Breast epithelium (tissue), 4 donors: ENCODE data around the gene ISY1. TPM values are rescaled to one million over a fixed set of nuclear protein-coding genes. Genes with fewer than 3 reads are reported as not detected.
A peak's percentile ranks its signal among the peaks of the same experiment; 100 is the strongest.

Experiments
- DNase-seq, 2 donors: peaks; one replicate each; pipeline ENCODE4 v3.0.0-alpha.2; 2019; ENCODE audit warnings: low spot score in 2 of 2
- H3K27ac ChIP-seq, 2 donors: fragments of 200-600 bp; sonication (generic) in 1 of 2; one replicate each; pipeline ENCODE4 v1.5.1; 2016 to 2019; ENCODE audit warnings: mild to moderate bottlenecking in 1 of 2
- H3K27me3 ChIP-seq, 2 donors: fragments of 200-600 bp; sonication (generic) in 1 of 2; one replicate each; pipeline versions ENCODE4 v1.5.1 to v1.6.0; 2017 to 2019; ENCODE audit warnings: control low read depth in 1 of 2, mild to moderate bottlenecking in 1 of 2
- H3K36me3 ChIP-seq: fragments of 200-600 bp; one replicate; pipeline ENCODE4 v1.5.1; 2019
- H3K4me1 ChIP-seq, 2 donors: fragments of 200-600 bp; sonication (generic); one replicate each; pipeline ENCODE4 v1.5.1; 2016 to 2019; ENCODE audit warnings: control low read depth in 1 of 2
- H3K4me3 ChIP-seq, 3 donors: fragments of 200-600 bp; sonication (generic); 1 replicate in 2 of 3; 2 replicates in 1 of 3; pipeline ENCODE4 v1.5.1; 2016 to 2019; ENCODE audit warnings: mild to moderate bottlenecking in 3 of 3, moderate library complexity in 2 of 3
- H3K9me3 ChIP-seq, 2 donors: fragments of 200-600 bp; sonication (generic) in 1 of 2; one replicate each; pipeline ENCODE4 v1.5.1; 2016 to 2019; ENCODE audit warnings: control low read depth in 1 of 2
- CTCF ChIP-seq, 3 donors: fragments of 450-650 bp; IDR thresholded peaks; one replicate each; pipeline ENCODE4 v1.5.1; 2016 to 2017; ENCODE audit warnings: antibody characterized with exemption in 3 of 3, mild to moderate bottlenecking in 3 of 3, moderate library complexity in 3 of 3
- POLR2A ChIP-seq: fragments of 450-650 bp; IDR thresholded peaks from one replicate; pipeline ENCODE4 v1.6.1; 2016; ENCODE audit warnings: antibody characterized with exemption, mild to moderate bottlenecking, moderate library complexity
- POLR2AphosphoS5 ChIP-seq, 3 donors: sonication (generic); formaldehyde crosslinking; IDR thresholded peaks; one replicate each; pipeline ENCODE4 v1.6.1; 2017; ENCODE audit warnings: antibody characterized with exemption in 3 of 3
- intact Hi-C: fragments of 100-400 bp; cut with DNase I; formaldehyde crosslinking; loops from one replicate; pipeline ENCODE4 v1.15.1; 2023; ENCODE audit warnings: low total_unique reads
- total RNA-seq, 3 donors: library from RNA; depleted of rRNA; stranded (reverse); fragments of >200 nt; gene quantifications; one replicate each; pipeline ENCODE4 v1.1.0, GENCODE V29; 2016

The ISY1 gene
- total RNA-seq, 3 donors from 2014 or later: 21.4 to 27.9 (median 21.7) TPM

GRCh38 chr3:129107793-129108192 lies 53.1 kb downstream of the ISY1 start:
- Histone ChIP-seq H3K4me1 (peaks cover 0 to 9% of the 10 kb centered on the region in 2 donors), H3K36me3 (no peaks in the 10 kb centered on the region), H3K9me3 (no peaks in the 10 kb centered on the region), H3K27ac (no peak overlapping the region), H3K4me3 (no peak overlapping the region), H3K27me3 (no peaks in the 10 kb centered on the region)
- no peak for DNase-seq
- intact Hi-C loops: no loop called here
- TF ChIP-seq POLR2AphosphoS5 (IDR thresholded peaks at IDR 0.05) (no peak), POLR2A (no peak), CTCF (IDR thresholded peaks at IDR 0.05) (no peak)

GRCh38 chr3:129106866-129107565 lies 53.8 kb downstream of the ISY1 start:
- H3K27me3 ChIP-seq: no peaks in the 10 kb centered on the region
- no peaks in the 10 kb centered on the region for H3K9me3 ChIP-seq
- no peak overlapping the region for H3K4me3 ChIP-seq
- intact Hi-C loops: no loop called here
- peaks cover 0 to 9% of the 10 kb centered on the region in 2 donors for H3K4me1 ChIP-seq
- H3K27ac ChIP-seq: peak overlapping the region in 1 of 2 donors; percentile 3
- H3K36me3 ChIP-seq: no peaks in the 10 kb centered on the region
- no peak for TF ChIP-seq CTCF (IDR thresholded peaks at IDR 0.05)
- TF ChIP-seq POLR2AphosphoS5 (IDR thresholded peaks at IDR 0.05): no peak
- no peak for TF ChIP-seq POLR2A
- DNase-seq: peak in 1 of 2 donors; percentile 68

- no peaks in the 10 kb centered on the region for H3K9me3 ChIP-seq
- intact Hi-C loops: no loop called here
- no peaks in the 10 kb centered on the region for H3K36me3 ChIP-seq
- H3K4me3 ChIP-seq: no peak overlapping the region
- no peak for DNase-seq
- H3K27me3 ChIP-seq: no peaks in the 10 kb centered on the region
- H3K27ac ChIP-seq: peak overlapping the region in 1 of 2 donors; percentile 3
- TF ChIP-seq CTCF (IDR thresholded peaks at IDR 0.05) (no peak), POLR2A (no peak), POLR2AphosphoS5 (IDR thresholded peaks at IDR 0.05) (no peak)
- peaks cover 0 to 9% of the 10 kb centered on the region in 2 donors for H3K4me1 ChIP-seq
These were observed 54.5 kb downstream of the ISY1 start for GRCh38 chr3:129106320-129106719.

GRCh38 chr3:129105862-129106261 lies 55.0 kb downstream of the ISY1 start:
- Histone ChIP-seq H3K27me3 (no peaks in the 10 kb centered on the region), H3K27ac (no peak overlapping the region), H3K9me3 (no peaks in the 10 kb centered on the region), H3K36me3 (no peaks in the 10 kb centered on the region), H3K4me1 (peaks cover 0 to 9% of the 10 kb centered on the region in 2 donors), H3K4me3 (no peak overlapping the region)
- no peak for DNase-seq
- no peak for TF ChIP-seq POLR2A
- intact Hi-C loops: no loop called here

GRCh38 chr3:129104498-129105079 lies 56.3 kb downstream of the ISY1 start:
- H3K27me3 ChIP-seq: no peaks in the 10 kb centered on the region
- no peak overlapping the region for H3K4me3 ChIP-seq
- no peak for DNase-seq
- H3K9me3 ChIP-seq: no peaks in the 10 kb centered on the region
- intact Hi-C loops: loop anchor here (1.0 kb wide), 1 partner anchor 34 kb away; no protein-coding TSS in a partner anchor
- H3K4me1 ChIP-seq: peaks cover 0 to 9% of the 10 kb centered on the region in 2 donors
- H3K27ac ChIP-seq: no peak overlapping the region
- TF ChIP-seq POLR2AphosphoS5 (IDR thresholded peaks at IDR 0.05) (no peak), CTCF (IDR thresholded peaks at IDR 0.05) (no peak), POLR2A (no peak)
- no peaks in the 10 kb centered on the region for H3K36me3 ChIP-seq
